SU-DHL-6 (cell line): ENCODE results near the gene AMOTL1.

Experiments
- H2AFZ ChIP-seq: fragments of 200-600 bp; sonication (generic); 2 replicates; pipeline ENCODE4 v1.6.1; 2014; ENCODE audit warnings: low read depth, mild to moderate bottlenecking, moderate library complexity, mixed read lengths, antibody characterized with exemption, low read length; ENCODE audit not compliant: severe bottlenecking
- H3F3A ChIP-seq: fragments of 200-600 bp; shearing (Covaris generic); 2 replicates; pipeline ENCODE4 v1.6.0; 2016; ENCODE audit warnings: antibody characterized with exemption, mild to moderate bottlenecking; ENCODE audit not compliant: insufficient read depth
- H3K27ac ChIP-seq: fragments of 200-600 bp; sonication (generic); 2 replicates; pipeline ENCODE4 v1.5.1; 2016; ENCODE audit warnings: low read depth, mild to moderate bottlenecking, low read length, moderate library complexity, mixed read lengths
- H3K27me3 ChIP-seq: fragments of 200-600 bp; sonication (generic), shearing (Covaris generic); 2 replicates; pipeline ENCODE4 v1.6.0; 2014; ENCODE audit warnings: mild to moderate bottlenecking, low read length
- H3K36me3 ChIP-seq: fragments of 200-600 bp; sonication (generic); 2 replicates; pipeline ENCODE4 v1.6.1; 2014; ENCODE audit warnings: mild to moderate bottlenecking, low read length, mixed read lengths
- H3K4me2 ChIP-seq: fragments of 300-600, 200-600 bp; shearing (Covaris generic), sonication (generic); 2 replicates; pipeline ENCODE4 v1.6.0; 2014; ENCODE audit warnings: low read length, low read depth, mild to moderate bottlenecking; ENCODE audit not compliant: poor library complexity, severe bottlenecking
- H3K4me3 ChIP-seq: fragments of 200-600 bp; sonication (generic); 2 replicates; pipeline ENCODE4 v1.5.1; 2014; ENCODE audit warnings: antibody characterized with exemption, low read length, mild to moderate bottlenecking, mixed read lengths; ENCODE audit not compliant: insufficient read depth, poor library complexity, severe bottlenecking
- H3K79me2 ChIP-seq: fragments of 200-600 bp; sonication (generic); 2 replicates; pipeline ENCODE4 v1.6.1; 2014; ENCODE audit warnings: mild to moderate bottlenecking, low read length, moderate library complexity; ENCODE audit not compliant: insufficient read depth
- H3K9ac ChIP-seq: fragments of 200-600 bp; sonication (generic); 2 replicates; pipeline ENCODE4 v1.7.0; 2014; ENCODE audit warnings: mild to moderate bottlenecking, low read length
- H3K9me2 ChIP-seq: fragments of 200-600 bp; sonication (generic); replicated peaks from 2 replicates; pipeline ENCODE4 v1.6.1; 2014; ENCODE audit warnings: low read length; ENCODE audit not compliant: insufficient read depth
- H3K9me3 ChIP-seq: fragments of 200-600 bp; sonication (generic); 2 replicates; pipeline ENCODE4 v1.6.1; 2014; ENCODE audit warnings: low read length, mixed read lengths; ENCODE audit not compliant: insufficient read depth
- H4K20me1 ChIP-seq: fragments of 200-600 bp; sonication (generic); 2 replicates; pipeline ENCODE4 v1.6.1; 2014; ENCODE audit warnings: low read depth, mild to moderate bottlenecking, antibody characterized with exemption, low read length, moderate library complexity, mixed read lengths
- EZH2phosphoT487 ChIP-seq: fragments of 200-600 bp; sonication (generic), shearing (Covaris generic); conservative IDR thresholded peaks from 2 replicates; pipeline ENCODE4 v1.6.1; 2018; ENCODE audit warnings: mild to moderate bottlenecking, antibody characterized with exemption, low read length, moderate library complexity, mixed read lengths
- TF ChIP-seq, protein P1 (sequence below): fragments of 200-600 bp; sonication (generic); IDR thresholded peaks from one replicate; pipeline ENCODE4 v1.5.1; 2017; ENCODE audit warnings: antibody characterized with exemption, mild to moderate bottlenecking, low read length, moderate library complexity; ENCODE audit not compliant: insufficient read depth, poor library complexity, severe bottlenecking

The AMOTL1 gene

GRCh38 chr11:94803491-94803890 lies 35.3 kb downstream of the AMOTL1 start:
- Histone ChIP-seq H3K27ac (no peak overlapping the region), H3K79me2 (no peaks in the 10 kb centered on the region), H3K9ac (no peak overlapping the region), H3K9me3 (no peaks in the 10 kb centered on the region), H3F3A (no peaks in the 10 kb centered on the region), H2AFZ (no peak overlapping the region), H3K4me3 (no peak overlapping the region), H3K27me3 (no peaks in the 10 kb centered on the region), H4K20me1 (no peaks in the 10 kb centered on the region), H3K4me2 (no peak overlapping the region), H3K9me2 (no peaks in the 10 kb centered on the region), H3K36me3 (no peaks in the 10 kb centered on the region)
- TF ChIP-seq, protein P1, sequence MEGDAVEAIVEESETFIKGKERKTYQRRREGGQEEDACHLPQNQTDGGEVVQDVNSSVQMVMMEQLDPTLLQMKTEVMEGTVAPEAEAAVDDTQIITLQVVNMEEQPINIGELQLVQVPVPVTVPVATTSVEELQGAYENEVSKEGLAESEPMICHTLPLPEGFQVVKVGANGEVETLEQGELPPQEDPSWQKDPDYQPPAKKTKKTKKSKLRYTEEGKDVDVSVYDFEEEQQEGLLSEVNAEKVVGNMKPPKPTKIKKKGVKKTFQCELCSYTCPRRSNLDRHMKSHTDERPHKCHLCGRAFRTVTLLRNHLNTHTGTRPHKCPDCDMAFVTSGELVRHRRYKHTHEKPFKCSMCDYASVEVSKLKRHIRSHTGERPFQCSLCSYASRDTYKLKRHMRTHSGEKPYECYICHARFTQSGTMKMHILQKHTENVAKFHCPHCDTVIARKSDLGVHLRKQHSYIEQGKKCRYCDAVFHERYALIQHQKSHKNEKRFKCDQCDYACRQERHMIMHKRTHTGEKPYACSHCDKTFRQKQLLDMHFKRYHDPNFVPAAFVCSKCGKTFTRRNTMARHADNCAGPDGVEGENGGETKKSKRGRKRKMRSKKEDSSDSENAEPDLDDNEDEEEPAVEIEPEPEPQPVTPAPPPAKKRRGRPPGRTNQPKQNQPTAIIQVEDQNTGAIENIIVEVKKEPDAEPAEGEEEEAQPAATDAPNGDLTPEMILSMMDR, result no peak
- TF ChIP-seq EZH2phosphoT487, result no peak

DNA sequence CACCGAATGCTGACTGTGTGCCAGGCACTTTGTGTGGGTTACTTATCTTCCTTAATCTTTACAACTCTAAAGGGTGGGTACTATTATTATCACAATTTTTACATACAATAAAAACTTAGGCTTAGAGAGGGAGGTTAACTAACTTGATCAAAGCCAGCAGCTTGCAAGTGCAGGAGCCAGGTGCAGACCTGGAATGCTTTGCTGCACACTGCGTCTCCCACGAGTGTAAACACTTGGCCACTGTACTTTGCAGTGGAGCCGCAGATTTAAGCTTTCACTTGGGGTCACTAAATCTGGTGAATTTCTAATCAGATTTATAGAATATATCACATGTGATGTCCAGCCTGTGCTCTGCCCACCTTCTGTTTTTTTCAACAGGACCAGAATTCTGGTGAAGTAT lies 36.7 kb downstream of the AMOTL1 start:
- Histone ChIP-seq H3K9me2 (no peaks in the 10 kb centered on the region), H3K9me3 (no peaks in the 10 kb centered on the region), H3K9ac (no peak overlapping the region), H3K36me3 (no peaks in the 10 kb centered on the region), H3K4me3 (no peak overlapping the region), H3K27ac (no peak overlapping the region), H3F3A (no peaks in the 10 kb centered on the region), H4K20me1 (no peaks in the 10 kb centered on the region), H2AFZ (no peak overlapping the region), H3K4me2 (no peak overlapping the region), H3K27me3 (no peaks in the 10 kb centered on the region), H3K79me2 (no peaks in the 10 kb centered on the region)
- TF ChIP-seq, protein P1, result no peak
- no peak for TF ChIP-seq EZH2phosphoT487

- no peaks in the 10 kb centered on the region for H3K79me2 ChIP-seq
- no peak overlapping the region for H3K9ac ChIP-seq
- H3K36me3 ChIP-seq, result no peaks in the 10 kb centered on the region
- TF ChIP-seq, protein P1, result no peak
- TF ChIP-seq EZH2phosphoT487, result no peak
- no peak overlapping the region for H3K27ac ChIP-seq
- no peak overlapping the region for H3K4me2 ChIP-seq
- H3K9me2 ChIP-seq, result no peaks in the 10 kb centered on the region
- H2AFZ ChIP-seq, result no peak overlapping the region
- no peaks in the 10 kb centered on the region for H3K27me3 ChIP-seq
- no peaks in the 10 kb centered on the region for H3F3A ChIP-seq
- no peaks in the 10 kb centered on the region for H4K20me1 ChIP-seq
- no peak overlapping the region for H3K4me3 ChIP-seq
- H3K9me3 ChIP-seq, result no peaks in the 10 kb centered on the region
Measured at GRCh38 chr11:94806014-94806413, 37.9 kb downstream of the AMOTL1 start.
